SK-N-SH treated with all-trans-retinoic acid at 6 μM for 48 hours (cell line): ENCODE data around the gene AHRR.

Experiments
- ATAC-seq: fragments of 200-7000 bp; cut with Tn5 transposase; 3 replicates; pipeline ENCODE4 v1.9.1; 2020; ENCODE audit warnings: mild to moderate bottlenecking, moderate library complexity
- ARNTL ChIP-seq: fragments of 450-650 bp; formaldehyde crosslinking; IDR thresholded peaks from 2 replicates; pipeline ENCODE4 v1.5.0; 2020; ENCODE audit warnings: low read depth, mild to moderate bottlenecking, moderate library complexity, borderline replicate concordance
- BACH2 ChIP-seq: fragments of 250-450 bp; sonication (Bioruptor Pico); IDR thresholded peaks from 2 replicates; pipeline ENCODE4 v1.9.0; 2021; ENCODE audit warnings: mild to moderate bottlenecking, borderline replicate concordance
- CSDC2 ChIP-seq: fragments of 250-450 bp; sonication (Bioruptor Pico); IDR thresholded peaks from 2 replicates; pipeline ENCODE4 v1.5.0; 2020; ENCODE audit warnings: mild to moderate bottlenecking, moderate library complexity
- GLIS3 ChIP-seq: fragments of 250-450 bp; sonication (Bioruptor Pico); IDR thresholded peaks from 2 replicates; pipeline ENCODE4 v1.5.0; 2020; ENCODE audit warnings: mild to moderate bottlenecking, moderate library complexity
- ISL1 ChIP-seq: fragments of 250-450 bp; sonication (Bioruptor Pico); IDR thresholded peaks from 2 replicates; pipeline ENCODE4 v2.1.2; 2022; ENCODE audit warnings: mild to moderate bottlenecking, moderate library complexity
- OSR1 ChIP-seq: fragments of 250-450 bp; sonication (Bioruptor Pico); IDR thresholded peaks from 2 replicates; pipeline ENCODE4 v1.8.0; 2022; ENCODE audit warnings: moderate library complexity, mild to moderate bottlenecking, inconsistent platforms
- PPARA ChIP-seq: fragments of 250-450 bp; sonication (Bioruptor Pico); IDR thresholded peaks from 2 replicates; pipeline ENCODE4 v1.5.0; 2020; ENCODE audit warnings: mild to moderate bottlenecking, borderline replicate concordance
- RARB ChIP-seq: fragments of 250-450 bp; sonication (Bioruptor Pico); IDR thresholded peaks from 2 replicates; pipeline ENCODE4 v1.8.0; 2021; ENCODE audit warnings: mild to moderate bottlenecking, moderate library complexity
- SNAI2 ChIP-seq: fragments of 250-450 bp; sonication (Bioruptor Pico); IDR thresholded peaks from 2 replicates; pipeline ENCODE4 v1.5.0; 2020; ENCODE audit warnings: mild to moderate bottlenecking, moderate library complexity
- TCF4 ChIP-seq: fragments of 250-450 bp; sonication (Bioruptor Pico); IDR thresholded peaks from 2 replicates; pipeline ENCODE4 v1.8.0; 2021; ENCODE audit warnings: mild to moderate bottlenecking, moderate library complexity, borderline replicate concordance
- TOX ChIP-seq: fragments of 250-450 bp; sonication (Bioruptor Pico); IDR thresholded peaks from 2 replicates; pipeline ENCODE4 v1.8.0; 2021; ENCODE audit warnings: mild to moderate bottlenecking, moderate library complexity, borderline replicate concordance
- ZC3H10 ChIP-seq: fragments of 250-450 bp; sonication (Bioruptor Pico); IDR thresholded peaks from 2 replicates; pipeline ENCODE4 v1.5.1; 2021; ENCODE audit warnings: mild to moderate bottlenecking, moderate library complexity
- ZFP3 ChIP-seq: fragments of 250-450 bp; sonication (Bioruptor Pico); IDR thresholded peaks from 2 replicates; pipeline ENCODE4 v1.5.0; 2020; ENCODE audit warnings: mild to moderate bottlenecking, moderate library complexity
- ZFP30 ChIP-seq: fragments of 450-650 bp; formaldehyde crosslinking; IDR thresholded peaks from 2 replicates; pipeline ENCODE4 v1.5.0; 2022; ENCODE audit warnings: mild to moderate bottlenecking, moderate library complexity
- ZNF565 ChIP-seq: fragments of 450-650 bp; formaldehyde crosslinking; conservative IDR thresholded peaks from 2 replicates; pipeline ENCODE4 v1.5.0; 2020; ENCODE audit warnings: low read depth, mild to moderate bottlenecking, moderate library complexity
- ZNF70 ChIP-seq: fragments of 450-650 bp; formaldehyde crosslinking; IDR thresholded peaks from 2 replicates; pipeline ENCODE4 v1.5.0; 2020; ENCODE audit warnings: mild to moderate bottlenecking, moderate library complexity
- ZNF8 ChIP-seq: fragments of 450-650 bp; formaldehyde crosslinking; IDR thresholded peaks from 2 replicates; pipeline ENCODE4 v1.5.0; 2020; ENCODE audit warnings: mild to moderate bottlenecking, moderate library complexity
- TF ChIP-seq, protein P1 (sequence below): fragments of 250-450 bp; sonication (Bioruptor Pico); IDR thresholded peaks from 2 replicates; pipeline ENCODE4 v1.8.0; 2020; ENCODE audit warnings: mild to moderate bottlenecking, moderate library complexity, borderline replicate concordance
- TF ChIP-seq, protein P2 (sequence below): fragments of 250-450 bp; sonication (Bioruptor Pico); IDR thresholded peaks from 2 replicates; pipeline ENCODE4 v1.5.1; 2020; ENCODE audit warnings: low read depth, mild to moderate bottlenecking, moderate library complexity
- TF ChIP-seq, protein P3 (sequence below): fragments of 250-450 bp; sonication (Bioruptor Pico); IDR thresholded peaks from 2 replicates; pipeline ENCODE4 v1.5.1; 2021; ENCODE audit warnings: mild to moderate bottlenecking, moderate library complexity
- TF ChIP-seq, protein P4 (sequence below): fragments of 250-450 bp; sonication (Bioruptor Pico); IDR thresholded peaks from 2 replicates; pipeline ENCODE4 v1.5.0; 2020; ENCODE audit warnings: mild to moderate bottlenecking, moderate library complexity
- TF ChIP-seq, protein P5 (sequence below): fragments of 250-450 bp; sonication (Bioruptor Pico); IDR thresholded peaks from 2 replicates; pipeline ENCODE4 v1.8.0; 2021; ENCODE audit warnings: low read depth, mild to moderate bottlenecking, moderate library complexity, borderline replicate concordance

The AHRR gene

GRCh38 chr5:318931-319601 lies 2.4 kb upstream of the AHRR start:
- ATAC-seq, result no peak
- TF ChIP-seq TOX (no peak), RARB (CRISPR knock-in tag) (no peak), GLIS3 (CRISPR knock-in tag) (no peak), ZFP3 (no peak), ZNF8 (CRISPR knock-in tag) (no peak), ARNTL (CRISPR knock-in tag) (no peak), ZFP30 (CRISPR knock-in tag) (no peak), SNAI2 (CRISPR knock-in tag) (no peak), ZC3H10 (CRISPR knock-in tag) (no peak)
- TF ChIP-seq, protein P1, sequence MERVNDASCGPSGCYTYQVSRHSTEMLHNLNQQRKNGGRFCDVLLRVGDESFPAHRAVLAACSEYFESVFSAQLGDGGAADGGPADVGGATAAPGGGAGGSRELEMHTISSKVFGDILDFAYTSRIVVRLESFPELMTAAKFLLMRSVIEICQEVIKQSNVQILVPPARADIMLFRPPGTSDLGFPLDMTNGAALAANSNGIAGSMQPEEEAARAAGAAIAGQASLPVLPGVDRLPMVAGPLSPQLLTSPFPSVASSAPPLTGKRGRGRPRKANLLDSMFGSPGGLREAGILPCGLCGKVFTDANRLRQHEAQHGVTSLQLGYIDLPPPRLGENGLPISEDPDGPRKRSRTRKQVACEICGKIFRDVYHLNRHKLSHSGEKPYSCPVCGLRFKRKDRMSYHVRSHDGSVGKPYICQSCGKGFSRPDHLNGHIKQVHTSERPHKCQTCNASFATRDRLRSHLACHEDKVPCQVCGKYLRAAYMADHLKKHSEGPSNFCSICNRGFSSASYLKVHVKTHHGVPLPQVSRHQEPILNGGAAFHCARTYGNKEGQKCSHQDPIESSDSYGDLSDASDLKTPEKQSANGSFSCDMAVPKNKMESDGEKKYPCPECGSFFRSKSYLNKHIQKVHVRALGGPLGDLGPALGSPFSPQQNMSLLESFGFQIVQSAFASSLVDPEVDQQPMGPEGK (CRISPR knock-in tag), result no peak
- TF ChIP-seq, protein P2, sequence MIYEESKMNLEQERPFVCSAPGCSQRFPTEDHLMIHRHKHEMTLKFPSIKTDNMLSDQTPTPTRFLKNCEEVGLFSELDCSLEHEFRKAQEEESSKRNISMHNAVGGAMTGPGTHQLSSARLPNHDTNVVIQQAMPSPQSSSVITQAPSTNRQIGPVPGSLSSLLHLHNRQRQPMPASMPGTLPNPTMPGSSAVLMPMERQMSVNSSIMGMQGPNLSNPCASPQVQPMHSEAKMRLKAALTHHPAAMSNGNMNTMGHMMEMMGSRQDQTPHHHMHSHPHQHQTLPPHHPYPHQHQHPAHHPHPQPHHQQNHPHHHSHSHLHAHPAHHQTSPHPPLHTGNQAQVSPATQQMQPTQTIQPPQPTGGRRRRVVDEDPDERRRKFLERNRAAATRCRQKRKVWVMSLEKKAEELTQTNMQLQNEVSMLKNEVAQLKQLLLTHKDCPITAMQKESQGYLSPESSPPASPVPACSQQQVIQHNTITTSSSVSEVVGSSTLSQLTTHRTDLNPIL (CRISPR knock-in tag), result no peak

GRCh38 chr5:320524-321229 lies 837 bp upstream of the AHRR start:
- TF ChIP-seq, protein P3, sequence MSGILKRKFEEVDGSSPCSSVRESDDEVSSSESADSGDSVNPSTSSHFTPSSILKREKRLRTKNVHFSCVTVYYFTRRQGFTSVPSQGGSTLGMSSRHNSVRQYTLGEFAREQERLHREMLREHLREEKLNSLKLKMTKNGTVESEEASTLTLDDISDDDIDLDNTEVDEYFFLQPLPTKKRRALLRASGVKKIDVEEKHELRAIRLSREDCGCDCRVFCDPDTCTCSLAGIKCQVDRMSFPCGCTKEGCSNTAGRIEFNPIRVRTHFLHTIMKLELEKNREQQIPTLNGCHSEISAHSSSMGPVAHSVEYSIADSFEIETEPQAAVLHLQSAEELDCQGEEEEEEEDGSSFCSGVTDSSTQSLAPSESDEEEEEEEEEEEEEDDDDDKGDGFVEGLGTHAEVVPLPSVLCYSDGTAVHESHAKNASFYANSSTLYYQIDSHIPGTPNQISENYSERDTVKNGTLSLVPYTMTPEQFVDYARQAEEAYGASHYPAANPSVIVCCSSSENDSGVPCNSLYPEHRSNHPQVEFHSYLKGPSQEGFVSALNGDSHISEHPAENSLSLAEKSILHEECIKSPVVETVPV (CRISPR knock-in tag), result no peak
- TF ChIP-seq TCF4 (CRISPR knock-in tag), result no peak
- TF ChIP-seq ZNF565, result no peak
- TF ChIP-seq TOX, result no peak
- TF ChIP-seq CSDC2 (CRISPR knock-in tag), result no peak
- TF ChIP-seq, protein P1 (CRISPR knock-in tag), result no peak
- TF ChIP-seq ZFP30 (CRISPR knock-in tag), result no peak
- TF ChIP-seq, protein P2 (CRISPR knock-in tag), result no peak
- TF ChIP-seq OSR1 (CRISPR knock-in tag), result no peak
- no peak for TF ChIP-seq ARNTL (CRISPR knock-in tag)
- TF ChIP-seq, protein P4, sequence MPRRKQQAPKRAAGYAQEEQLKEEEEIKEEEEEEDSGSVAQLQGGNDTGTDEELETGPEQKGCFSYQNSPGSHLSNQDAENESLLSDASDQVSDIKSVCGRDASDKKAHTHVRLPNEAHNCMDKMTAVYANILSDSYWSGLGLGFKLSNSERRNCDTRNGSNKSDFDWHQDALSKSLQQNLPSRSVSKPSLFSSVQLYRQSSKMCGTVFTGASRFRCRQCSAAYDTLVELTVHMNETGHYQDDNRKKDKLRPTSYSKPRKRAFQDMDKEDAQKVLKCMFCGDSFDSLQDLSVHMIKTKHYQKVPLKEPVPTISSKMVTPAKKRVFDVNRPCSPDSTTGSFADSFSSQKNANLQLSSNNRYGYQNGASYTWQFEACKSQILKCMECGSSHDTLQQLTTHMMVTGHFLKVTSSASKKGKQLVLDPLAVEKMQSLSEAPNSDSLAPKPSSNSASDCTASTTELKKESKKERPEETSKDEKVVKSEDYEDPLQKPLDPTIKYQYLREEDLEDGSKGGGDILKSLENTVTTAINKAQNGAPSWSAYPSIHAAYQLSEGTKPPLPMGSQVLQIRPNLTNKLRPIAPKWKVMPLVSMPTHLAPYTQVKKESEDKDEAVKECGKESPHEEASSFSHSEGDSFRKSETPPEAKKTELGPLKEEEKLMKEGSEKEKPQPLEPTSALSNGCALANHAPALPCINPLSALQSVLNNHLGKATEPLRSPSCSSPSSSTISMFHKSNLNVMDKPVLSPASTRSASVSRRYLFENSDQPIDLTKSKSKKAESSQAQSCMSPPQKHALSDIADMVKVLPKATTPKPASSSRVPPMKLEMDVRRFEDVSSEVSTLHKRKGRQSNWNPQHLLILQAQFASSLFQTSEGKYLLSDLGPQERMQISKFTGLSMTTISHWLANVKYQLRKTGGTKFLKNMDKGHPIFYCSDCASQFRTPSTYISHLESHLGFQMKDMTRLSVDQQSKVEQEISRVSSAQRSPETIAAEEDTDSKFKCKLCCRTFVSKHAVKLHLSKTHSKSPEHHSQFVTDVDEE (CRISPR knock-in tag), result no peak
- no peak for TF ChIP-seq PPARA
- TF ChIP-seq ZNF70 (CRISPR knock-in tag), result no peak
- TF ChIP-seq BACH2 (CRISPR knock-in tag), result no peak
- TF ChIP-seq ISL1 (CRISPR knock-in tag), result no peak
- TF ChIP-seq GLIS3 (CRISPR knock-in tag), result no peak
- TF ChIP-seq SNAI2 (CRISPR knock-in tag), result no peak
- TF ChIP-seq, protein P5, sequence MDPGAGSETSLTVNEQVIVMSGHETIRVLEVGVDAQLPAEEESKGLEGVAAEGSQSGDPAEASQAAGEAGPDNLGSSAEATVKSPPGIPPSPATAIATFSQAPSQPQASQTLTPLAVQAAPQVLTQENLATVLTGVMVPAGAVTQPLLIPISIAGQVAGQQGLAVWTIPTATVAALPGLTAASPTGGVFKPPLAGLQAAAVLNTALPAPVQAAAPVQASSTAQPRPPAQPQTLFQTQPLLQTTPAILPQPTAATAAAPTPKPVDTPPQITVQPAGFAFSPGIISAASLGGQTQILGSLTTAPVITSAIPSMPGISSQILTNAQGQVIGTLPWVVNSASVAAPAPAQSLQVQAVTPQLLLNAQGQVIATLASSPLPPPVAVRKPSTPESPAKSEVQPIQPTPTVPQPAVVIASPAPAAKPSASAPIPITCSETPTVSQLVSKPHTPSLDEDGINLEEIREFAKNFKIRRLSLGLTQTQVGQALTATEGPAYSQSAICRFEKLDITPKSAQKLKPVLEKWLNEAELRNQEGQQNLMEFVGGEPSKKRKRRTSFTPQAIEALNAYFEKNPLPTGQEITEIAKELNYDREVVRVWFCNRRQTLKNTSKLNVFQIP, result no peak
- peak; percentile 3; the same call in 2 of the 3 replicates for ATAC-seq
